Measurements from ENCODE around the gene SETD7.

GRCh38 chr4:139470997-139471665 lies 84.9 kb downstream of the SETD7 start:
- TF ChIP-seq POLR2AphosphoS5 (IDR thresholded peaks at IDR 0.05; ENCODE audit: low read depth, low read length) (no peak), REST (IDR thresholded peaks at IDR 0.05; ENCODE audit: insufficient read depth in 1 of 2, low read depth in 2 of 2, low read length in 2 of 2) (no peak), TAF1 (IDR thresholded peaks at IDR 0.05; ENCODE audit: borderline replicate concordance, insufficient read depth, low read length) (no peak)
